Measurements from ENCODE around the gene ARHGAP5.

DNA sequence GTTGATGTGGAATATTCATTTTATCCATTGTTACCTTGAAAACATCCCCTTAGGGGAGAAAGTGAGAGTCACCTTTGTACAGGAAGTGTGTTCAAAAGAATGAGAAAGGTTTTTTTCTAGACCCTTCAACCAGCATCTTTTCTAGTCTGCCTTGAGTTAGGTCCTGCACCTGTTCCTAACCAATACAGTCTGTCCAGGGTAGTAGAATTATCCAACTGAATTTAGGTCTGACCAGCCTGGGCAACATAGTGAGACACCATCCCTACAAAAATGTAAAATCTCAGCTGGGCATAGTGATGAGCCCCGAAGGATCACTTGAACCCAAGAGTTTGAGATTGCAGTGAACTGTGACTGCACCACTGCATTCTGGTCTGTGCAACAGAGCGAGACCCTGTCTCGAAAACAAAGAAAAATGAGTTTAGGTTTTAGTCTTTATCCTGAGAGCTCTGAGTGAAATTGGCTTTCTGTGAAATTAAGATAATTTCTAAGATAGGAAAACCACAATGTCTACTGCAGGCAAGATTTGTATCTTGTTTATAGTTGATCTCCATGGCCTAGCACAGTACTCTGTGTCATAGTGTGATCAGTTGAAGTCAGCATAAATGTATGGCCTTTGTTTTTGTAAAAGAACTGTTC is 25.2 kb downstream of the ARHGAP5 start:
- no peak for TF ChIP-seq POLR2A (IDR thresholded peaks at IDR 0.05)
- TF ChIP-seq, protein P1, sequence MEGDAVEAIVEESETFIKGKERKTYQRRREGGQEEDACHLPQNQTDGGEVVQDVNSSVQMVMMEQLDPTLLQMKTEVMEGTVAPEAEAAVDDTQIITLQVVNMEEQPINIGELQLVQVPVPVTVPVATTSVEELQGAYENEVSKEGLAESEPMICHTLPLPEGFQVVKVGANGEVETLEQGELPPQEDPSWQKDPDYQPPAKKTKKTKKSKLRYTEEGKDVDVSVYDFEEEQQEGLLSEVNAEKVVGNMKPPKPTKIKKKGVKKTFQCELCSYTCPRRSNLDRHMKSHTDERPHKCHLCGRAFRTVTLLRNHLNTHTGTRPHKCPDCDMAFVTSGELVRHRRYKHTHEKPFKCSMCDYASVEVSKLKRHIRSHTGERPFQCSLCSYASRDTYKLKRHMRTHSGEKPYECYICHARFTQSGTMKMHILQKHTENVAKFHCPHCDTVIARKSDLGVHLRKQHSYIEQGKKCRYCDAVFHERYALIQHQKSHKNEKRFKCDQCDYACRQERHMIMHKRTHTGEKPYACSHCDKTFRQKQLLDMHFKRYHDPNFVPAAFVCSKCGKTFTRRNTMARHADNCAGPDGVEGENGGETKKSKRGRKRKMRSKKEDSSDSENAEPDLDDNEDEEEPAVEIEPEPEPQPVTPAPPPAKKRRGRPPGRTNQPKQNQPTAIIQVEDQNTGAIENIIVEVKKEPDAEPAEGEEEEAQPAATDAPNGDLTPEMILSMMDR (IDR thresholded peaks at IDR 0.05) = no peak
- no peak for TF ChIP-seq EP300 (IDR thresholded peaks at IDR 0.05)
